ENCODE results near the gene AZU1. TPM values are rescaled to one million over a fixed set of nuclear protein-coding genes. Genes with fewer than 3 reads are reported as not detected.

The AZU1 gene
- total and polyA plus RNA-seq, 4 donors, result 0.08 to 20.2 (median 0.99) TPM

DNA sequence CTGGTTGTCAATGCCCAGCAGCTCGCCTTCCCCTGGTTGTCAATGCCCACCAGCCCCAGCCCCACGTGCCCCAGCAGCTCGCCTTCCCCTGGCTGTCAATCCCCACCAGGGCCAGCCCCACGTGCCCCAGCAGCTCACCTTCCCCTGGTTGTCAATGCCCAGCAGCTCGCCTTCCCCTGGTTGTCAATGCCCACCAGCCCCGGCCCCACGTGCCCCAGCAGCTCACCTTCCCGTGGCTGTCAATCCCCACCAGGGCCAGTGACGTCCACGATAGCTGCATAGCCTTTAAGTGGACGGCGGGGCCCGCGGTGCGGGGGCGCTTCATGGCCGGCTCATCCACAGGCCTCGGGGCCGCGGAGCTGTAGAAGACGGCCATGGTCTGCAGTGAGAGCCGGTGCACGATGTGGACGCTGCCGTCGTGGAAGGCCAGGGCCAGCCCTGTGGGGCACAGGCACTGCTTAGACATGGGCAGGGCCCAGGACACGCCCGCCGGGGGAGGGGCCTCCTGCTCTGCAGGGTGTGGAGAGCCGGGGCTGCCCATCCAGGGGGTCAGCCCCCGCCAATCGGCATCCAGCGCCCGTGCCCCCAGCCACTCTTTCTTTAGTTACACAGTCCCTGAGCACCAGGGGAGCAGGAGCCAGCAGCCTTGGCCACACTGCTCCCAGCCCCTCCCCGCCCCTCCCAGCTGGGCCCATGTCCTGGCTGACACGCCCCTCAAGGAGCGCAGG is 52.2 kb downstream of the AZU1 start:
- Histone ChIP-seq H3K9me3 (ENCODE audit: control insufficient read depth in 4 of 4, low read length in 3 of 4) (no peaks in the 10 kb centered on the region), H3K4me3 (ENCODE audit: low read depth in 1 of 3, low read length in 3 of 3) (no peak overlapping the region), H3K27me3 (ENCODE audit: control insufficient read depth in 4 of 4, insufficient read depth in 4 of 4, low read length in 3 of 4) (no peaks in the 10 kb centered on the region), H3K9ac (ENCODE audit: low read depth in 1 of 2, low read length in 2 of 2) (no peak overlapping the region), H3K27ac (ENCODE audit: low read depth in 1 of 2, low read length in 2 of 2) (no peak overlapping the region), H3K36me3 (ENCODE audit: control insufficient read depth in 4 of 4, insufficient read depth in 3 of 4, low read depth in 1 of 4, low read length in 3 of 4) (peaks cover 3 to 52% (median 12%) of the 10 kb centered on the region in 4 donors), H3K4me1 (ENCODE audit: control insufficient read depth in 4 of 4, insufficient read depth in 4 of 4, low read length in 3 of 4) (no peaks in the 10 kb centered on the region)
- TF ChIP-seq NR2F2 (IDR thresholded peaks at IDR 0.05), result no peak
- TF ChIP-seq YY1 (IDR thresholded peaks at IDR 0.05), result no peak
- no peak for TF ChIP-seq ATF3 (IDR thresholded peaks at IDR 0.05)
- TF ChIP-seq FOXA2 (IDR thresholded peaks at IDR 0.05), result no peak
- no peak for TF ChIP-seq CTCF (IDR thresholded peaks at IDR 0.05; ENCODE audit: low read depth, low read length, missing input control)
- no peak for TF ChIP-seq REST (IDR thresholded peaks at IDR 0.05)
- TF ChIP-seq JUND (IDR thresholded peaks at IDR 0.05), result no peak
- no peak for TF ChIP-seq FOXA1 (IDR thresholded peaks at IDR 0.05)
- TF ChIP-seq ZBTB33 (IDR thresholded peaks at IDR 0.05), result no peak
- TF ChIP-seq RXRA (IDR thresholded peaks at IDR 0.05), result no peak
- TF ChIP-seq GABPA (IDR thresholded peaks at IDR 0.05 in 1 of 2, conservative IDR thresholded peaks at IDR 0.05 in 1 of 2), result no peak
- no peak for TF ChIP-seq EGR1 (IDR thresholded peaks at IDR 0.05; ENCODE audit: low read depth in 2 of 2)
- TF ChIP-seq SP1 (IDR thresholded peaks at IDR 0.05), result no peak
- TF ChIP-seq TAF1 (conservative IDR thresholded peaks at IDR 0.05), result no peak
- no peak for DNase-seq (ENCODE audit: low spot score)
- WGBS, result 92% methylated on average over 37 of the region's 37 CpGs

Small RNA genes within 50 kb of the gene (small RNA-seq; reads per million reads assigned to genes)
- gene MIR3187, result not detected

Other genes starting within 250 kb of the AZU1 start
- under 1 TPM; 0.05 to 0.17 TPM for gene HCN2, start 238.0 kb upstream of the AZU1 start, total RNA-seq
- gene HCN2, start 238.0 kb upstream of the AZU1 start, polyA plus RNA-seq, result under 1 TPM in 1 of 2 donors, not detected in 1; 0.13 TPM
- gene POLRMT, start 194.3 kb upstream of the AZU1 start, total RNA-seq, result 10 to 100 TPM; 16.0 to 33.0 TPM
- 10 to 100 TPM; 37.2 to 41.4 TPM for gene POLRMT, start 194.3 kb upstream of the AZU1 start, polyA plus RNA-seq
- gene FGF22, start 188.0 kb upstream of the AZU1 start, total RNA-seq, result under 1 TPM in 1 of 2 donors, not detected in 1; 0.08 TPM
- not detected for gene FGF22, start 188.0 kb upstream of the AZU1 start, polyA plus RNA-seq
- 10 to 100 TPM; 16.7 to 29.1 TPM for gene RNF126, start 164.6 kb upstream of the AZU1 start, total RNA-seq
- gene RNF126, start 164.6 kb upstream of the AZU1 start, polyA plus RNA-seq, result 10 to 100 TPM; 19.1 to 32.7 TPM
- gene FSTL3, start 151.4 kb upstream of the AZU1 start, total RNA-seq, result 1 to 10 TPM; 5.7 to 8.4 TPM
- 1 to 10 TPM; 2.2 to 6.3 TPM for gene FSTL3, start 151.4 kb upstream of the AZU1 start, polyA plus RNA-seq
- gene PRSS57, start 132.4 kb upstream of the AZU1 start, total RNA-seq, result 10 to 100 TPM in 1 of 2 donors, not detected in 1; 12.1 TPM
- gene PRSS57, start 132.4 kb upstream of the AZU1 start, polyA plus RNA-seq, result under 1 TPM in 1 of 2 donors, not detected in 1; 0.10 TPM
- 1 to 10 TPM; 3.8 to 4.8 TPM for gene PALM, start 118.9 kb upstream of the AZU1 start, total RNA-seq
- gene PALM, start 118.9 kb upstream of the AZU1 start, polyA plus RNA-seq, result 1 to 10 TPM in 1 of 2 donors, under 1 TPM in 1; 0.92 to 5.1 TPM
- gene MISP, start 76.7 kb upstream of the AZU1 start, total RNA-seq, result under 1 TPM in 1 of 2 donors, not detected in 1; 0.08 TPM
- under 1 TPM in 1 of 2 donors, not detected in 1; 0.05 TPM for gene MISP, start 76.7 kb upstream of the AZU1 start, polyA plus RNA-seq
- 100 to 1,000 TPM in 1 of 2 donors, 10 to 100 TPM in 1; 98.1 to 147 TPM for gene PTBP1, start 30.4 kb upstream of the AZU1 start, total RNA-seq
- 10 to 100 TPM; 72.9 to 76.5 TPM for gene PTBP1, start 30.4 kb upstream of the AZU1 start, polyA plus RNA-seq
- 1 to 10 TPM in 1 of 2 donors, not detected in 1; 3.1 TPM for gene PLPPR3, start 5.9 kb upstream of the AZU1 start, total RNA-seq
- not detected for gene PLPPR3, start 5.9 kb upstream of the AZU1 start, polyA plus RNA-seq
- 100 to 1,000 TPM in 1 of 2 donors, under 1 TPM in 1; 0.17 to 225 TPM for gene PRTN3, start 13.2 kb downstream of the AZU1 start, total RNA-seq
- gene PRTN3, start 13.2 kb downstream of the AZU1 start, polyA plus RNA-seq, result 1 to 10 TPM in 1 of 2 donors, under 1 TPM in 1; 0.67 to 2.7 TPM
- 10 to 100 TPM in 1 of 2 donors, under 1 TPM in 1; 0.17 to 37.4 TPM for gene ELANE, start 24.5 kb downstream of the AZU1 start, total RNA-seq
- gene ELANE, start 24.5 kb downstream of the AZU1 start, polyA plus RNA-seq, result 1 to 10 TPM in 1 of 2 donors, under 1 TPM in 1; 0.88 to 2.7 TPM
- 10 to 100 TPM; 13.2 to 14.1 TPM for gene CFD, start 31.8 kb downstream of the AZU1 start, total RNA-seq
- gene CFD, start 31.8 kb downstream of the AZU1 start, polyA plus RNA-seq, result 10 to 100 TPM in 1 of 2 donors, 1 to 10 TPM in 1; 4.5 to 20.2 TPM
- 10 to 100 TPM; 39.7 to 42.3 TPM for gene MED16, start 65.3 kb downstream of the AZU1 start, total RNA-seq
- 10 to 100 TPM; 30.6 to 50.5 TPM for gene MED16, start 65.3 kb downstream of the AZU1 start, polyA plus RNA-seq
- gene RNU6-9, start 65.6 kb downstream of the AZU1 start, total RNA-seq, result not detected
- not detected for gene RNU6-9, start 65.6 kb downstream of the AZU1 start, polyA plus RNA-seq
- 10 to 100 TPM; 17.4 to 72.4 TPM for gene R3HDM4, start 85.4 kb downstream of the AZU1 start, total RNA-seq
- gene R3HDM4, start 85.4 kb downstream of the AZU1 start, polyA plus RNA-seq, result 10 to 100 TPM; 14.1 to 23.0 TPM
- not detected for gene KISS1R, start 89.5 kb downstream of the AZU1 start, total RNA-seq
- not detected for gene KISS1R, start 89.5 kb downstream of the AZU1 start, polyA plus RNA-seq
- gene ARID3A, start 98.2 kb downstream of the AZU1 start, total RNA-seq, result 10 to 100 TPM in 1 of 2 donors, 1 to 10 TPM in 1; 5.2 to 42.4 TPM
- 1 to 10 TPM in 1 of 2 donors, under 1 TPM in 1; 0.74 to 1.0 TPM for gene ARID3A, start 98.2 kb downstream of the AZU1 start, polyA plus RNA-seq
- gene WDR18, start 156.5 kb downstream of the AZU1 start, total RNA-seq, result 10 to 100 TPM; 24.3 to 41.7 TPM
- 10 to 100 TPM; 33.8 to 45.3 TPM for gene WDR18, start 156.5 kb downstream of the AZU1 start, polyA plus RNA-seq
- gene GRIN3B, start 172.6 kb downstream of the AZU1 start, total RNA-seq, result under 1 TPM in 1 of 2 donors, not detected in 1; 0.05 TPM
- gene GRIN3B, start 172.6 kb downstream of the AZU1 start, polyA plus RNA-seq, result not detected
- 10 to 100 TPM; 34.3 to 80.3 TPM for gene TMEM259, start 193.3 kb downstream of the AZU1 start, total RNA-seq
- 10 to 100 TPM; 29.7 to 99.3 TPM for gene TMEM259, start 193.3 kb downstream of the AZU1 start, polyA plus RNA-seq
- gene RNU6-2, start 193.7 kb downstream of the AZU1 start, total RNA-seq, result not detected
- not detected for gene RNU6-2, start 193.7 kb downstream of the AZU1 start, polyA plus RNA-seq
- gene CNN2, start 198.8 kb downstream of the AZU1 start, total RNA-seq, result 10 to 100 TPM; 31.0 to 38.4 TPM
- 10 to 100 TPM; 10.1 to 22.6 TPM for gene CNN2, start 198.8 kb downstream of the AZU1 start, polyA plus RNA-seq
- 10 to 100 TPM in 1 of 2 donors, 1 to 10 TPM in 1; 5.3 to 60.9 TPM for gene ABCA7, start 212.3 kb downstream of the AZU1 start, total RNA-seq
- gene ABCA7, start 212.3 kb downstream of the AZU1 start, polyA plus RNA-seq, result 1 to 10 TPM; 3.0 to 4.4 TPM
- gene ARHGAP45, start 239.3 kb downstream of the AZU1 start, total RNA-seq, result 10 to 100 TPM; 13.6 to 27.5 TPM
- 1 to 10 TPM; 3.3 to 5.8 TPM for gene ARHGAP45, start 239.3 kb downstream of the AZU1 start, polyA plus RNA-seq

All from liver (tissue), 10 donors.